Fibroblast of pulmonary artery (primary cell): Measurements from ENCODE around the gene NAPSA.

ENCODE experiments used
- DNase-seq: peaks from one replicate; pipeline ENCODE4 v3.0.0-alpha.2; 2010; ENCODE audit warnings: low read depth
- H3K4me3 ChIP-seq: replicated peaks from 2 replicates; pipeline ENCODE4 v1.5.1; 2011; ENCODE audit warnings: low read depth, mild to moderate bottlenecking, control low read depth, low read length, moderate library complexity
- CTCF ChIP-seq: IDR thresholded peaks from 2 replicates; pipeline ENCODE4 v1.5.1; 2011; ENCODE audit warnings: mild to moderate bottlenecking, control low read depth, low read length, inconsistent platforms; ENCODE audit errors: missing control alignments

Gene NAPSA

GRCh38 chr19:50318438-50318837 lies 47.0 kb downstream of the NAPSA start:
- no peak for TF ChIP-seq CTCF
- no peak for DNase-seq
- no peak overlapping the region for H3K4me3 ChIP-seq

DNA sequence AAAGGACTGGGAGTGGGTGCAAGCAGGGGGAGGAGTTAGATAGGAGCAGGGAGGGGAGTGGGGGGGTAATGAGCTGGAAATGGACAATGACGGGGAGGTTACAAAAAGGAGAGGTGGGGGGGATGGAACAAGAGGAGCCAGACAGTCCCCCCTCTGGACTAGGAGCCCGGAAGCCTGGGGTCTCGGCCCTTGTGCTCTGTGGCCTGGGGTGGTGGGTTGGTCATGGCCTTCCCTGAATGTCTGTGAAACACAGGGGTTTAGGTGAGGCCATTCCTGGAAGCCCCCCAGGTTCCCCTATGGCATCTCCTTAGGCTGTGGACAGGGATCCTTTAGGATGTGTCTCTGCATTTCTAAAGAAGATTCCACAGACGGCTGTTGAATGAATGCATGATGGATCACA lies 48.3 kb downstream of the NAPSA start:
- DNase-seq: no peak
- no peak for TF ChIP-seq CTCF
- no peak overlapping the region for H3K4me3 ChIP-seq

DNA sequence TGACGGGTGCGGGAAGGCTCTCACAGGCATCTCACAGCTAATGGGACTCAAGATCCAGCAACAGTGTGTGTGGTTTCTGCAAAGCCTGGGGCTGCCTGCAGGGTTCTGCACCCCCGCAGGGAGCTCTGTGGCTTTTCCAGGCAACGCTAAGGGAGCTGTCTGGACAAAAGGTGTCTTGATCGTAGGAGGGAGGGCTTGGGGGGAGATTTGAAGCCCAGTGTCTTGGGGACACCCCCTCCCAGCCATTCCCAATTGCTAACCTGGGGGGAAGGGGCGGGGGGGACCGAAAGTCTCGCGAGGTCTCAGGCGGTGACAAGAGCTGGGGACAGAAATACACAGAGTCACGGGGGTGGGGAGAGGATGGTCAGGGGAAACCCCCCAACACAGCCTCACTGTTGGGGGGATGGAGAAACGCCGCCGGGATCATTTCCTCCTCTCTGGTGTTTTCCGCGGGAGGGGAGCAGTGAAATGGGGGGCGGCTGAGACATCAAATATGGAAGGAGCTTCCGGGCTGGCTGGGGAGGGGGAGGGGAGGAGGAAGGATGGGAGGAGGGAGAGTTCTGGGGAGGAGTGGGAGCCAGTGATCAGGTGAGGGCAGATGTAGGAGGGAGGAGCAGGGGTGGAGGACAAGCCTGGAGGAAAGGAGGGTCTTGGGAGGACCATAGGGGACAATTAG lies 49.5 kb downstream of the NAPSA start:
- no peak overlapping the region for H3K4me3 ChIP-seq
- TF ChIP-seq CTCF: no peak
- no peak for DNase-seq

DNA sequence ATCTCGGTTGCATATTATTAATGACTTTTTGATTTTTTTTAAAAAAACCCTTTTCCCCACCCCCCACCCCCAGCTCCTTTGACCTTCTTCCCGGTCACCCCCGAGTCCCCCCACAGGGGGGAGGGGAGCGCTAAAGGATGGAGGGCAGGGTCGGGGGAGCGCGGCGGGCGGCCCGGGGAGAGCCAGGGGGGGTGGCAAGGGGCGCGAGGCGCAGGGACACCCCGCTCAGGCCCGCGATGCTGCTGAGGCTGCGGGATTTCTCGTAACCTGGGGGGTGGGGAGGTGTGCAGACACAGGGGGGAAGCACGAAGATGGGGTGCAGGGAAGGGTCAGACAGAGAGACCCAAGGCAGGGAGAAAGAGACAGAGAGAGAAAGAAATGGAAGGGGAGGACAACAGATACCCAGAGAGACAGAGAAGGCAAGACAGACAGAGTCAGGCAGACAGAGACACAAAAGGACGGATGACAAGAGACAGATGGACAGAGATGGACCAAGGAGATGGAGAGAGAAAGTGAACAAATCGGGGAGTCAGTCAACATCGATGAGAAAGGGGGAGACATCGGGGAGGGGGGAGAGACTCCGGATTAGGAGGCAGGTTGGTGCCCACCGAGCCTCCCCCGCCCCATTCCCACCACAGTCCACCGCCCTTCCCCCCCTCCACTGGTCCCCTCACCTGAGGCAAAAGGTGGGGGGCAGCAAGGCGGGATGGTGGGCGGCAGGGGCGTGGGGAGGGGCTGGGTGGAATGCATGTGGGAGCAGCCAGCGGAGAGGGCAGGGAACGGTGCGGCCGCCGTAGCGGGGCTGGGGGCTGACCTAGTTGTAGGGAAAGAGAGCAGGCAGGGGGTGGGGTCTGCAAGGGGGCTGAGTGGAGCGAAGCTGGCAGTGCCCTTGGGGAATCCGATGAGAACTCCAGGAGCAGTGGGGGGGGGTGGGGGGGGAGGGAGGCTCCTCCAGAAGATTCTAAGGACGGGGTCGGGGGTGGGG lies 50.4 kb downstream of the NAPSA start:
- no peak overlapping the region for H3K4me3 ChIP-seq
- no peak for TF ChIP-seq CTCF
- DNase-seq: no peak

DNA sequence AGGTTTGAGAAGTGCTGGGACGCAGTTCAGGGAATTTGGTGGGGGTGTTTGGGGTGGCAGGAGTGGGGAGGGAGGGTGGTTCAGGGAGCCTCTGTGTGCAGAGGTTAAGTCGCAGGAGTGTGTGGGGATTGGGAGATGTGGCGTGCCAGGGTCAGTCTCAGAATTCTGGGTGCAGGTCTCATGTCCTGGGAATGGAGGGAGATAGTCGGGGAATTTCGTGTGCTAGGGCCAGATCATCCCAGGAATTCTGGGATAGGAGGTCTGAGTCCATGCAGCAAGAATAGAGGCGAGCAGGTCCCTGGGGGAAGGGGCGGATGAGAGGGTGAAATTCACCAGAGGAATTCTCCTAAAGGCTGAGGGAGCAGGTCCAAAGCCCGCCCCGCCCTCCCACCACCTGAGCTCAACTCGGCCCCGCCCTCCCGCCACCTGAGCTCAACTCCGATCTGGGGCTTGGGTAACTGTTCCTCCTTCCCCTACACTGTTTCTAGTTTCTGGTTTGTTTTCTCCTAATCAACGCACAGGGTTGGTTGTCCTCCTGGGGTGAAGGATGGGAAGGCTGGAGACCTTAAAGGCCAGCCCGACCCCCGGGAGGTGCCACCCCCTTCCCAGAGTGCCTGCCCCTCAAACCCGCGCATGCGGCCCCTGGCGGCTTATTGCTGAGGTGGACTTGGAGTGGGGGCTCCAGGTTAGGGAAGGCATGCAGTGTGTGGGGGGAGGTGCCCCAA lies 51.5 kb downstream of the NAPSA start:
- no peak for DNase-seq
- no peak overlapping the region for H3K4me3 ChIP-seq
- TF ChIP-seq CTCF: no peak

- no peak overlapping the region for H3K4me3 ChIP-seq
- TF ChIP-seq CTCF: no peak
- no peak for DNase-seq
These were observed 52.2 kb downstream of the NAPSA start for GRCh38 chr19:50312967-50313811.
